ENCODE measurements around the gene DHH. TPM values are rescaled to one million over a fixed set of nuclear protein-coding genes. Genes with fewer than 3 reads are reported as not detected.

DHH gene
- total RNA-seq, 2 donors from 2014 or later = 1.2 to 2.4 TPM

DNA sequence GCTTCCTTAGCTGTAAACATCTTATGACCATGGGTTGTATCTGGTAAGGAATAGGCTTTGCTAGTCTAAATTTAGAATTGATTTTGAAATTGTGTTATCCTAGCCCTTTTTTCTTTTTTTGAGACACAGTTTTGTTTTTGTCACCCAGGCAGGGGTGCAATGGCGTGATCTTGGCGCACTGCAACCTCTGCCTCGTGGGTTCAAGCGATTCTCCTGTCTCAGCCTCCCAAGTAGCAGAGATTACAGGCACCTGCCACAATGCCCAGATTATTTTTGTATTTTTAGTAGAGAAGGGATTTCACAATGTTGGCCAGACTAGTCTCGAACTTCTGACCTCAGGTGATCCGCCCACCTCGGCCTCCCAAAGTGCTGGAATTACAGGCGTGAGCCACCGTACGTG lies 39.0 kb upstream of the DHH start:
- peaks cover 10 to 37% of the 10 kb centered on the region in 2 donors for H3K4me1 ChIP-seq (ENCODE audit: control insufficient read depth in 1 of 2, low read depth in 2 of 2)
- H3K9me3 ChIP-seq = no peaks in the 10 kb centered on the region
- H3K27ac ChIP-seq = peak overlapping the region; percentile 67 to 69
- no peaks in the 10 kb centered on the region for H3K27me3 ChIP-seq (replicated peaks; ENCODE audit: insufficient read depth)
- no peak for ATAC-seq (ENCODE audit: insufficient number of reproducible peaks, low FRiP score, low read depth)
- peaks cover 11% of the 10 kb centered on the region for H3K36me3 ChIP-seq
- no peak for TF ChIP-seq CTCF (IDR thresholded peaks at IDR 0.05)
- no peak for DNase-seq (ENCODE audit: low spot score)
- H3K4me3 ChIP-seq = peak overlapping the region; percentile 94

GRCh38 chr12:49133014-49133413 lies 38.4 kb upstream of the DHH start:
- Histone ChIP-seq H3K4me3 (peak overlapping the region; percentile 94), H3K4me1 (ENCODE audit: control insufficient read depth in 1 of 2, low read depth in 2 of 2) (peaks cover 10 to 37% of the 10 kb centered on the region in 2 donors), H3K36me3 (peaks cover 13% of the 10 kb centered on the region), H3K27me3 (replicated peaks; ENCODE audit: insufficient read depth) (no peaks in the 10 kb centered on the region), H3K9me3 (no peaks in the 10 kb centered on the region), H3K27ac (peak overlapping the region; percentile 67 to 100)
- DNase-seq (ENCODE audit: low spot score) (no peak), ATAC-seq (ENCODE audit: insufficient number of reproducible peaks, low FRiP score, low read depth) (no peak)
- no peak for TF ChIP-seq CTCF (IDR thresholded peaks at IDR 0.05)

- H3K4me1 ChIP-seq (ENCODE audit: control insufficient read depth in 1 of 2, low read depth in 2 of 2) = peaks cover 10 to 37% of the 10 kb centered on the region in 2 donors
- peak overlapping the region; percentile 67 to 100 for H3K27ac ChIP-seq
- ATAC-seq (ENCODE audit: insufficient number of reproducible peaks, low FRiP score, low read depth) = no peak
- H3K4me3 ChIP-seq = peak overlapping the region; percentile 94
- no peaks in the 10 kb centered on the region for H3K9me3 ChIP-seq
- DNase-seq (ENCODE audit: low spot score) = no peak
- H3K36me3 ChIP-seq = peaks cover 23% of the 10 kb centered on the region
- TF ChIP-seq CTCF (IDR thresholded peaks at IDR 0.05) = no peak
- H3K27me3 ChIP-seq (replicated peaks; ENCODE audit: insufficient read depth) = no peaks in the 10 kb centered on the region
These were observed 37.4 kb upstream of the DHH start for GRCh38 chr12:49131894-49132461.

- Histone ChIP-seq H3K4me1 (ENCODE audit: control insufficient read depth in 1 of 2, low read depth in 2 of 2) (peaks cover 10 to 37% of the 10 kb centered on the region in 2 donors), H3K27ac (peak within 1 kb of the TSS; percentile 100), H3K9me3 (no peaks in the 10 kb centered on the region), H3K27me3 (replicated peaks; ENCODE audit: insufficient read depth) (no peaks in the 10 kb centered on the region), H3K4me3 (peak within 1 kb of the TSS; percentile 94), H3K36me3 (peaks cover 26% of the 10 kb centered on the region)
- ATAC-seq (ENCODE audit: insufficient number of reproducible peaks, low FRiP score, low read depth) = peak; percentile 77
- DNase-seq (ENCODE audit: low spot score) = peak; percentile 72
- no peak for TF ChIP-seq CTCF (IDR thresholded peaks at IDR 0.05)
These were observed 36.7 kb upstream of the DHH start, which contains the start of gene TUBA1B for GRCh38 chr12:49131051-49131893. Gene TUBA1B (minus strand): TSS chr12:49131395. CDS start chr12:49131300, 95 bp downstream.
